ENCODE measurements around the gene TRPC4.
"Not testable (repeated sequence)": the region's sequence is repeated elsewhere in the genome, so short reads cannot be mapped to it uniquely, and the experiment has no call there.

The TRPC4 gene

GRCh38 chr13:37816276-37816675, 53.3 kb downstream of the TRPC4 start:
- no peak for ATAC-seq

DNA sequence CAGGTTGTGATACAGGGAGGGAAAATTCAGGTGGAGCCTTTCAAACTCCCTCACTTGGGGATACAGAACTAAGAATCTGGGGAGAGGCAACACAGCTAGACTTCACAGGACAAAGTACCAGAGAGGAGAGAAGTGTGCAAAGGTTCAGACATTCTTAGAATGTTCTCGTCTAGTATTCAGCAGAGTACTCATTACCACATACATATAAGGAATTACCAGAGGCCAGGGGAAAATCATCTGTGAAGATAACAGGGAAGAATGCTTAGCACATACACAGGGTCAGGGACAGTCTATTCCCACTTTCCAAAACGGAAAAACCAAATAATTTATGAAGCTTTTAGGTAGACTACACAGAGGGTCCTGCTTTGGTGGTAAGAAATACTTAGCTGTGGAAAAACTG, 58.1 kb downstream of the TRPC4 start:
- ATAC-seq = no peak

DNA sequence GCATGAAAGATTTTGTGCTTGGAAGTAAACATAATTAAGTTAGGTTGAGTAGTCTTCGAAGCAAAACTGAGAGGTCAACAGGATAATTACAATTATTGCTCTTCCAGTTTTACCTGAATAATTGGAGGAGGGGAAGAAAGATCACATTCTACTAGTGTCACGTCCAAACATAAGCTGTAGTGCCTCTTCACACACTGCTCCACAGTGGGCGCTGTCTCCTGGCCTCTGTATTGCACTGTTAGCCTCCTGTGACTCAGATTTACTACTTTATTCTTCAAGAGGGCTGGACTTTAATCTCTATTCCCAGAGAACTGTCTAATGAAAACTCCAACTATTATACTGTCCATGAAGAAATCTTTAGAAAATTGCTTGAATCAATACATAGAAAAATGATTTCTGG, 62.9 kb downstream of the TRPC4 start:
- no peak for ATAC-seq

GRCh38 chr13:37797631-37798030, 71.9 kb downstream of the TRPC4 start:
- no peak for ATAC-seq

GRCh38 chr13:37796795-37797194, 72.8 kb downstream of the TRPC4 start:
- ATAC-seq = not testable (repeated sequence)

DNA sequence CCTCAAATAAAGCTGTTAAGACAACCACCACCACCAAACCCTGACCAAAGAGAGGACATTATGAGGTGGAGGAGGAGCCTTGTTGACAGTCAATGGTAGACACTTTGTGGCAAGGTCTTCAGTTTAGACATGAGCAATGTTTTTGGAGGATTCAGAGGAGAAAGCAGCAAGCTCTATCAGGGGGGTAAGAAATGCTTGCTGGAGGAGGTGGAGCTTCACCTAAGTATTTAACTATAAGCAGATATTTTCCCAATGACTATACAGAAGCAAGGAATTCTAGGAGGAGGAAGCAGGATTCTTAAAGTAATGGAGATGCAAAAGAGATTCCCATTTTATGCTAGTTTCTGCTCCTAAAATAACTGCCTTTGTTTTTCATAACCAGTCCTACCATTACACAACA, 74.2 kb downstream of the TRPC4 start:
- no peak for ATAC-seq

- no peak for ATAC-seq
Measured at GRCh38 chr13:37791699-37792098, 77.9 kb downstream of the TRPC4 start.

- ATAC-seq = no peak
Measured at GRCh38 chr13:37788346-37788745, 81.2 kb downstream of the TRPC4 start.

GRCh38 chr13:37777676-37778075, 91.9 kb downstream of the TRPC4 start:
- ATAC-seq = no peak

- no peak for ATAC-seq
Measured at GRCh38 chr13:37775871-37776270, 93.7 kb downstream of the TRPC4 start.

GRCh38 chr13:37772644-37773043, 96.9 kb downstream of the TRPC4 start:
- no peak for ATAC-seq

DNA sequence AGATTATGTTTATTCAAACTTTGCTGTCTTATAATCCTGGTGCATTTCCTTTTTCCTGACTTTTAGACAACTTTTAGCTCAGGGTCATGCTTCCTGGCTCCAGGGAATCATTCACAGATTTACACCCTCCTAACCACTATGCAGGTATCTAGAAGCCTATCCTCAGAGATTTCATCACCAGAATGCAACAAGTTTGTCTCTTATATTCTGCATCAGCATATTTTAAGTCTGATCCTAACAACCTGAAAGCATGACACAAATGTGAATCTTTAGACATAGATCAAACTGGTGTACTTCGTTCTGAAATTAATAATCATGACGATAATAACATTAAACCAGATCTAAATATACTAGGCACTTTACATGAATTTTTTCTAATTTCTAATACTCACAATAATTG, 100.0 kb downstream of the TRPC4 start:
- no peak for ATAC-seq

DNA sequence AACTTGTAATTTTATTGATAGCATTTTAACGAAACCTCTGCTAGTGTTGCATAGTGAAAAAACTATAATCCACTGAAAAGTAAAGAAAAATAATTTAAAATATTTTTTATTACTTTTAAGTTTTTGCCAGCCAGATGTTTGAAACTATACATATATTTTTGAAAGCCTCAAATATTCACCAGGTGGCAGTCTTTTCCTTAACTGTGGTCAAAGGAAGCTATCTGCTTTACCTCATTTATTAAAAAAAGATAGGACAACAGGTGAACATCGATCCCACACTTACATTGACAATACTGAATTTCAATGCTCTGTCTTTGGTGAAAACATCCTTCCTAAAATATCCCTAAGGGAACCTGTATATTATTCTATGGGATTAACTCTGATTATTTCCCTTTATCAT, 100.5 kb downstream of the TRPC4 start:
- no peak for ATAC-seq

DNA sequence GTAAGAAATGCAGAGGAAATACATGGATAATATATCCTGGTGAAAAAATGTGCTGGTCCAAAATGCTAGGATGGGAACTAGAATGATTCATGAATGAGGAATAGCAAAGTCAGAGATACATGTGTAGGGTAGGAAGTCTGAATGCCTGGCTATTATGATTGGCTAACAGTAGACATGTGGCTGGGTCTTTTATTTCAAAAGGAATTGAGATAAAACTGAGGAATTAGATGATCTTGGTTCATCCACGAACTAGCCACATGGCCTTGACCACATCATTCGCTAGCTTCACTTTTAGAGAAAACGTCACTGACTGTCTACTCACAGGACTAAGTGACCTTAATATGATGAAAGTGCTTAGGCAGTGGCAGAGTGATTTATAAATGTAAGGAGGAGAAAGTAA, 103.1 kb downstream of the TRPC4 start:
- ATAC-seq = no peak

DNA sequence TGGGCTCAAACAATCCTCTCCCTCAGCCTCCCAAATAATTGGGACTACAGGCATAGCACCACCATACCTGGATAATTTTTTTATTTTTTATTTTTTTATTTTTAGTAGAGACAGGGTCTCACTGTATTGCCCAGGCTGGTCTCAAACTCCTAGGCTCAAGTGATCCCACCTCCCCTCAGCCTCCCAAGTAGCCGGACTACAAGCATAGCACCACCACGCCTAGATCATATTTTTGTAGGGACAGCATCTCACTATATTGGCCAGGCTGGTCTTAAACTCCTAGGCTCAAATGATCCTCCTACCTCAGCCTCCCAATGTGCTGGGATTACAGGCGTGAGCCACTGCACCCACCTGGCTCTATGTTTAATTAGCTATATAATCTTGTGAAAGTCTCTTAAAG, 114.2 kb downstream of the TRPC4 start:
- ATAC-seq = no peak

DNA sequence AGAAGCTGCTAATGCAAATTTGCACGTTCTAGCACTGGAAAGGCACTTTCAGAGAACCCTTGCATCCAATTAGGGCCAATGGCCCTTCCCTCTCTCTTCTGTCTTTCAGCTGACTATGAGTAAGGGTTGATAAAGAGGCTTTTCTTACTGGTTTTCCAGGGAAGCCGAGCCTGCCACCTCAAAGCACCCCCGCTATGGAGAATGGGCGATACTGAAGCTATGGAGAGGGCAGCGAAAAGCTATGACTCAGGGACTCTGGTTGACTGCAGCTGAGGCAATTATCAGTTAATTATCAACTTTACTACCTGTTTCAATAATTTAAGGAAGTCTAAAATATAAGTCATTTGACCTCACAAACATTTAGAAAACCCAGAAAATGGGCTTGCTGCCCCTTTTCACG, 115.8 kb downstream of the TRPC4 start:
- ATAC-seq = no peak

GRCh38 chr13:37752146-37752545, 117.4 kb downstream of the TRPC4 start:
- no peak for ATAC-seq

DNA sequence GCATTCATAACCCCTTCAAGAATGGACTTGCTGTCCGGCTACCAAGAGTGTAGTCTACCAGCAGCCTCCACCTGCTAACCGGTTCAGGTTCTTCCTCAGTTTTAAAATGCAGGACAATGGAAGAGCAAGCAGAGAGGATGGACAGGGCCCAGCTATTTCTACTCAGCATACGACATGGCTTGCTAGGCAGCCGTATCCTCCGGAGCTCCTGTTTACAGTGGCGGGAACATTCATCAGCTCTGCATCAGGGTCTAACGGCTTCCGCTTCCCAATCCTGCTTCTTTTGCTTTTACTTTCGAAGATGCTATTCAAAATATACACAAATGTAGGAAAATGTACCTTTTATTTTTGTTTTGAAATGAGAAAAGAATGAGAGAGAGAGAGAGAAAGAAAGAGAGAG, 118.5 kb downstream of the TRPC4 start:
- ATAC-seq = no peak

GRCh38 chr13:37748913-37749312, 120.7 kb downstream of the TRPC4 start:
- no peak for ATAC-seq

DNA sequence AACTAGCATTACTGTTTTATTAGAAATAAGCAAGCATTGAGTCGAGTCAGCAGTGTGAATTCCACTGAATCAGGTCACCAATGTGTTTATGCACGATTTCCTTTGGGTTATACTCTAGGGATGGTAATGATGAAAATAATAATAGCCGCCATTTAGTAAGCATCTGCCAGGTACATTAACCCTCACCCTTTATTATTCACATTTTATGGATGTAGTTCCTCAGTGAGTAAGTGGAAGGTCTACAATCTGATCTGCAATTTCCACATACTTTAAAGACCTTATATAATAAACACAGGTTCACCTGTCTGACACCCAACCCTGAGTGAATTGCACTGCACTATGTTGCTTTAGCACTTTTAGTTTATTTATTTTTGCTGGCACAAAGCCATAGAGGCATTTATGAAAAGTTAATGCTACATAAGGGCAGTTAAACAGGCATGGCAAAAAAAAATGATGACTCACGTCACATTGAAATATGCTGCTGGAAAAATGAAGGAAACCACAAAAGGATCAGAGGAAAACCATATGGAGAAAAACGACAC, 122.4 kb downstream of the TRPC4 start:
- no peak for ATAC-seq

DNA sequence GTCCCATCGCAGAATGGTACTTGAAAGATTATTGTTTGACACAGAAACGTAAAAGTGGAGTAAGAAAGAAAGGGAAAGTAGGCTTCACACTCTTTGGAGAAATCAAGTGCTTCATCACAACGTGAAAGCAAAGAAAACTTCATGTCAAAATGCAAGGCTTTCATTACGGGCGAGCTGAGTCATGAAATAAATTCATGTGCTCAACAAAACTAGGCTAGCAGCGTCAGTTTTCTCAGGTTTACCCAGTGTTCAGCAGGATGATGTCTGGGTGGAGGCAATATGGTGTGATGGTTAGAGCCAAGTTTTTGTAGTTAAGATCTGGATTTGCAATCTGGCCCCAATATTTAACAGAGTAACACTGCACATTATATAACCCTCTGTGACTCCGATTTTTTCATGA, 128.0 kb downstream of the TRPC4 start:
- ATAC-seq = no peak

DNA sequence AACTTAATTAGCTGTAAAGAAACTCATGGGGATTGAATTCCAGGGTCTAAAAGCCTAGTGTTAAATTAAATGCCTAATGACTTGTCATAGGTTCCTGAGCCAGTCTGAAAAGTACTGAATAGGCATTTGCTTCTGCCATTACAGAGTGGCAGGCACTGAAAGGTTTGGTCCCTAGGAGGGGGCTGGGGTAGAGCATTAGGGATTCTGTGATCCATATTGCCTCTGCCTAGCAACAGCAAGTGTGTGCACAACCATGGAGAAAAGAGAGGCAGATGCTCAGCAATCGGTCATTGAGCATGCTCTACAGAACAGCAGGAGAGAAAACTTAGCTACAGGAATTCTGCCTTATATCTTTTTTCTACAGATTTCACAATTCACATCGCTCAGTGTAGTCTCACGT, 133.5 kb downstream of the TRPC4 start:
- no peak for ATAC-seq

DNA sequence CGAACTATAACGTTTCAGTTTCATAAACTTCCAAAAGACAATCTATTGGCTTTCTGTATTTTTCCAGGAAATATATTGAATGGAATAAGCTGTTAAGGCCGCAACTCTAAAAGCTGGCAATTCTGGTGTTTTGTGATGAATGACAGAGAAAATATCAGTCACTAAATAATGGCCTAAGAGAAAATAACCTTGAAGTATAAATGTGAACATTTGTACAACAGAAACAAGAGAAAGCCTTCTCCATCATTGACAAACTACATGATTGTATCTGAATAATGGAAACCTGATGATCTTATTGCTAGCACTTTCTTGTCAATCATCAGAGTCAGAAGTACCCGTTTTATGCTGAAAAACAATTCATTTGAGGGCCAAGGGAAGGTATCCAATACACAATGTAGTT, 134.3 kb downstream of the TRPC4 start:
- no peak for ATAC-seq

- ATAC-seq = no peak
Measured at GRCh38 chr13:37729876-37730275, 139.7 kb downstream of the TRPC4 start.

GRCh38 chr13:37716420-37717195, 153.0 kb downstream of the TRPC4 start:
- no peak for ATAC-seq
